Central memory CD4-positive, alpha-beta T cell (primary cell): ENCODE measurements around the gene RIMS4.
"Not testable (repeated sequence)": the region's sequence is repeated elsewhere in the genome, so short reads cannot be mapped to it uniquely, and the experiment has no call there.

ENCODE experiments used
- DNase-seq: peaks from one replicate; pipeline ENCODE4 v3.0.0; 2022

Gene RIMS4

DNA sequence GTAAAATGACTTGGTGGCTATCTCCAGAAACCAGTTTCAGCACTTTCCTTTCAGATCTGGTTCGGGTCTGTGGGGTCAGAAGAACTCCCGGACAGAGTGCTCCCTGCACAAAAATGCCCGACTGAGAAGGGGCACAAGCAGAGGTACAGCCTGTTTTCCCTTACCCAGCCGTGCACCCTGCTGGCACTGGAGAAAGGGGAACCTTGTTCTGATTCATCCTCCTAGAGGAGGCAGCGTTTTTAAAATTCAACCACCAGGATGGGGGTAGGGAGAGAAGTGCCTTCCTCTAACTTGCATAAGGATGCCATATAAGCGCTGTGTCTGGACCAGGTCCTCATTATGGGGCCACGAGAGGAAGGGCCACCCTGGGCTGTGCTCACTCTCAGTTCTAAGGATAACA lies 17.6 kb downstream of the RIMS4 start:
- DNase-seq: no peak

DNA sequence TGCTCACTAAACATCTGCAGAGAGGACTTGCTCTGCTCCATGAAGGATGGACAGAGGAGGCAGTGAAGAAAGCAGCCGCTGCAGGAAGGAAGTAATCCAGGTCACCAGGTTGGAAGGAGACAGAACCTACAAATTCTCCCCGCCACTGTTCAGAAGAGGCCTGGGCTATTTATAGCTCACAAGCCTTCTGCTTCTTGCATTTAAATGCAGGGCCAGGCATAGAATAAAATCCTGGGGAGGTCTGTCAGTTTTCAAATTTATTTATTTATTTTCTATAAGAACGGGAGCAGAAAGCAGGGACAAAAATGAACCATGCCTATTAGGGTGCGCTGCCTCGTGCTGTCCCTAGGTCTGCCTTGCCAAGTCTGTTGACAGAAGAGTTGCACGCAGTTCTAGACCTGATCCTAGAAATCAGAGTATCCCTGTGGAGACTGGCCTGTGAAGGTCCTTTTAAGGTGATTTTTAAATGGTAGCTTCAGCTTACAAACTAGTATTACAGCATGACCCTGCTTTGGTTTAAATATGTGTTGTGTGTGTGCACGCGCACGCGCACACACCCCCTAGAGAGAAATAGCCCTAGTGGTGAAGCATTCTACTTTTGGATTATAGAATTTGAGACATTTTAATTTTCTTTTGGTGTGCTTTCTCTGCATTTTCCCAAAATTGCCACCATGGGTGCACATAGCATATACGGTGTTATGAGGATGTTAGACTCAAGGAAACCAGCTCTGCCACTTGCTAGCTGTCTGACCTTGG lies 19.5 kb downstream of the RIMS4 start:
- DNase-seq: no peak

GRCh38 chr20:44788706-44789456 lies 21.5 kb downstream of the RIMS4 start:
- no peak for DNase-seq

- no peak for DNase-seq
These were observed 23.0 kb downstream of the RIMS4 start for GRCh38 chr20:44787299-44787698.

- DNase-seq: no peak
These were observed 24.6 kb downstream of the RIMS4 start for GRCh38 chr20:44785768-44786167.

GRCh38 chr20:44784688-44785087 lies 25.7 kb downstream of the RIMS4 start:
- no peak for DNase-seq

GRCh38 chr20:44781791-44782190 lies 28.6 kb downstream of the RIMS4 start:
- DNase-seq: no peak

- no peak for DNase-seq
These were observed 29.2 kb downstream of the RIMS4 start for GRCh38 chr20:44781118-44781517.

DNA sequence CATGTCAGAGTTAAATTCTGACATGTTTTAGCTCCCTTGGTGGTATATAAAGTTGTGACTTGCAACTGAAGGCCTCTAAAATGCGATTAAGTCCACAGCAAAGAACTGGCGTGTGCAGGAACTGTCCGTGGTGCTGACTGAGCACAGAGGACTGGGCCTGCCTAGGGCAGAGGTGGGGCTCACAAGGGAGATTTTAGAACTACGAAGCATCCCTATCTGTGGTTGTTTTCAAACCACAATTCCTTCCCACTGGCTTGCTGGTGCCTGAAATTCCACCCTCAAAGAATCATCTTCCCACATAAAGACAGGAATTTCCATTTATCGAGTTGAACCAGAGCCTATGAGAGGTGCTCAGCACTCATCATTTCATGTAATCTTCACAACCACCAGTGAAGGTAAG lies 30.1 kb downstream of the RIMS4 start:
- DNase-seq: no peak

DNA sequence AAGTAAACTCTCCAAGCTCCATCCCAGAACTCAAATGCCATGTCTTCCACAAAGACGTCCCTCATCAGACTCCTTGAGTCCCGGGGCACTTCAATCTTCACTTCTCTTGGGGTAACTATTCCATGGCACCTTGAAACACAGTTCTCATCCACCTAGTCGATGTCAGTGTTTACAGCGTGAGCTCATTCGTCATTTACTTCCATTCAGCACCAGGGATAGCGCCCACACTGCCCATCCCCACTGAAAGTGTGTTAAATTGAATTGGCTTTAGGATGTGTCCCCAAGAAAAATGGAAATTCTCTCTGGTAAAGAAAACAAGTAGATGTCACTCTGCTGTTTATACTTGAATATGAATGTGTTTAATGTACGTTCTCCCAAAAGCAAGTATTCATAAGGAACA lies 33.4 kb downstream of the RIMS4 start:
- DNase-seq: no peak

- no peak for DNase-seq
These were observed 37.1 kb downstream of the RIMS4 start for GRCh38 chr20:44773070-44773829.

- no peak for DNase-seq
These were observed 37.7 kb downstream of the RIMS4 start for GRCh38 chr20:44772636-44773035.

DNA sequence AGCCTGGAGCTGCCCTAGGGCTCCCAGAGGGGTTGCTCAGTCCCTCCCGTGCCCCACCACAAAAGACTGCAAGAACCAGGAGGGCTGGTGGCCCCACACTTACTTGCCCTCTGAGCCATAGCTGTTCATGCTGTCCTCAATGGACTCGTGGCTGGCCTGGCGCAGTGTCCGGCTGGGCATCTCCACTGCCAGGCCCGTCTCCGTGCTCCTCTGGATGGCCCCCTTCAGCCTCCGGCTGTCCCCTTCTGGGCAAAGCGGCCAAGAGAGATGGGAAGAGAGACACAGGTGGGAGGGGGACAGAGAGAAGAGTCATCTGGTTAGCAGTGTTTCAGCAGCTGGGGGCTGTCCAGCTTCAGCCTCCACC lies 39.2 kb downstream of the RIMS4 start:
- no peak for DNase-seq

DNA sequence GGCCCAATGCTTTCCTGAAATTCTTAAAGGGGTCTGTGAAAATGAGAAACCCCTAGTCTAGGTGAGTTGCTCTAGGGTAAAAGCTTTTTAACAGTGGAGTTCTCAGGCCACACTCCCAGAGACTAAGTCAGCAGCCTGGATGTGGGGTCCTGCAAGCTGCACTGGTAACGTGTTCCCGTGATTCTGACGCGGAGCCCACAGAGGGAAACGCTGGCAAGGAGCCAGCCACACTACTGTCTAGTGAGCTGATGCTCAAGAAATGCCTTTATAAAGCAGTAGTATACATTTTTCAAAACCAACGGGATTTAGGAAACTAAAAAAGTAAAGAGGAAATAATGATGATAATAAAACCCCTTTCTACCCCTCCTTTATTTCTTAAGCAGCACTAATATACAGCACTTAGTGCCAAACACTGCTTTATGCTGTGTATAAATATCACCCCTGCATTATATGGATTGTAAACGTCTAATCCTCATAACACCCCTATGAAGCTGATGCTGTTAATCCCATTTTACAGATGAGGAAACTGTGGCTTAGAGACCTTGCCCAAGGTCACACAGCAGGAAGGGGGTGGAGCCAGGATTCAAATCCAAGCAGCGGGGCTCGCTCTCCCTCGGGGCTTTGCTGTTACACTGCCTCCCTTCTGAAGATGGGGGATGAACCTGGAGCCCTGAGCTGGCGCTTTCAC lies 39.7 kb downstream of the RIMS4 start:
- no peak for DNase-seq

- no peak for DNase-seq
These were observed 40.9 kb downstream of the RIMS4 start for GRCh38 chr20:44769481-44769863.

DNA sequence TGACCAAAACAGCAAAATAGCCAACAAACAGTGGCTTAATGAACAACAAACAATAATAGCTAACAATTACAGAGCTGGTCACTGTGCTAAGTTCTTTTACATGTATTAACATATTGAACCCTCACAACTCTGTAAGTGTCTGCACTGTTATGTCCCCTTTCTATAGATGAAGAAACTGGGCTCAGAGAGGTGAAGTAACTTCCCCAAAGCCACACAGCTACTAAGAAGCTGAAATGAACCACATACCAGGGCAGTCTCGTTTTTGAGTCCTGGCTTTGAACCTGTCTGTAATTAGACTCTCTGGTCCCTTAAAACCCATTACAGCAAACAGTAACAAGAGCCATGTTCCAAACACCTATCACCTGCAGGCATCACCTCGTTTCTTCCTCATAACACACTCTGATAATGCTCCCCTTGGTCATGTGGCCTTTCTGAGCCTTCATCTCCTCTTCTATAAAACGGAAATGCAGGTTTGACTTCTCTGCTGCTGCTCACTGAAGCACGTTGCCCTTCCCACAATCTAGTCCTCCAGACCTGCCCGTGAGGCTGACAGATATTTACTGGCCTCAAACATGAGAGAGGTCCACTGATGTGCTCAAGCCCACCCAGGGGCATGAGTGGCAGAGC lies 41.4 kb downstream of the RIMS4 start:
- no peak for DNase-seq

GRCh38 chr20:44768256-44768655 lies 42.1 kb downstream of the RIMS4 start:
- DNase-seq: no peak

DNA sequence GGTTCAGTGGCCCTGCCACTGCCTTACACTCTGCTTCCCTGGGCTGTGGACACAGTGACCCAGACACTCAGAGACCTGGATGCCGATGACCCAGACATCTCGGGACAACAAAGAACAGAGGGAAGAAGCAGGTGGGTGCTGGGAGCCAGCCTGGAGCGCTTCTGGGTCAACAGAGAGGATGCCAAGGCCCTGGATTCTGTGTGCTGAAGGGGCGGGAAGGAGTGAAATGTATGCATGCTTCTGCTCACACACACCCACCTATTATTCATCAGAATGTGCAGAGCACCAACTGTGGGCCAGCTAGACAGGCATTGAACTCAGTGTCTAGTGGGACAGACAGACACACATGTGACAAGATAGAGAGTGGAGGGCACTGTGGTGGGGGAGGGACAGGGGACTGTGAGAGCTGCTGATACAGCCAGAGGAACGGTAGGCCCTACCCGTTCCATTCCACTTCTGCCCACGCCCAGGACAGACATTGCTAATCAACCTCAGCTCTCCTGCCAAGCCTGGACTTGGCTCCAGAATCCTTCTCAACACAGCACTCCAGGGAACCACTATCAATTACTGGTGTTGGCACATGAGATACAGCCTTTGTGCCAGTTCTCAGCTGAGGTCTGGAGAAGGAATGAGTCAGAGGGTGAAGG lies 44.5 kb downstream of the RIMS4 start:
- DNase-seq: no peak

- no peak for DNase-seq
These were observed 45.3 kb downstream of the RIMS4 start for GRCh38 chr20:44765091-44765490.

DNA sequence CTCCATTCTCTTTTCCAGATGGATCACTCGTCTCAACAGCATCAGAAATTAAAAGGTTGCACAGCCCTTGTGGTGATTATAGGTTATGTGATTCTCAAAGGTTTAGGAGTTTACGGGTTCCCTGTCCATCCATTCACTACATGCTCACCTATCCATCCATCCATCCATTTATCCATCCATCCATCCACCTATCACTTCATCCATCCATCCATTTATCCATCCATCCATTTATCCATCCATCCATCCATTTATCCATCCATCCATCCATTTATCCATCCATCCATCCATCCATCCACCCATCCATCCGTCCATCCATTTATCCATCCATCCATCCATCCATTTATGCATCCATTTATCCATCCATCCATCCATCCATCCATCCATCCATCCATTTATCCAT lies 46.5 kb downstream of the RIMS4 start:
- DNase-seq: not testable (repeated sequence)

- no peak for DNase-seq
These were observed 47.7 kb downstream of the RIMS4 start for GRCh38 chr20:44762466-44763140.

DNA sequence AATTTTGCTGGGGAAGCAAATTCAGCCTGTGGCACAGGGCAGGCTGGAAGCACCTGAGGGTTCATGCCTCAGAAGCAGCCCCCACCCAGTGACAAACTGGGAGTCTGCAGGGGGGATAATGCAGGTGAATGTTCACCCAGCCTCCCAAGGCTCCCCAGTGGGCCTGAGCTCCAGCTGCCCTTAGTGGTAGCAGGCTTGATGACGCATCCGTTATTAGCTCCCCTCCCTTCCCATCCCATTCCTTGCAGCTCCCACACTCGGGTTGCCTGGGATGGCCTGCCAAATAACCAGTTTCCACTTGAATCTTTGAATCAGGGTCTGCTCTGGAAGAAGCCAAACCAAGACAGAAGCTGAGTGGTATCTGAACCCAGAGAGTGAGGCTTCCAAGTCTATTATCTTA lies 48.9 kb downstream of the RIMS4 start:
- no peak for DNase-seq
